Measurements from ENCODE around the gene UBE2L6.

- TF ChIP-seq CTCF (conservative IDR thresholded peaks at IDR 0.05) (no peak), ZFX (IDR thresholded peaks at IDR 0.05) (no peak)
Observed at GRCh38 chr11:57604296-57605027, 37.0 kb upstream of the UBE2L6 start.
